CD4-positive, alpha-beta T cell treated with Interleukin-15 for 1 hour (primary cell): ENCODE measurements around the gene RASGRF2.
"Not testable (repeated sequence)": the region's sequence is repeated elsewhere in the genome, so short reads cannot be mapped to it uniquely, and the experiment has no call there.

ENCODE experiments used
- DNase-seq: peaks from one replicate; pipeline ENCODE4 v3.0.0-alpha.2; 2020

The RASGRF2 gene

GRCh38 chr5:81247441-81247972 is 287.3 kb downstream of the RASGRF2 start:
- no peak for DNase-seq

GRCh38 chr5:81249240-81249639 is 289.1 kb downstream of the RASGRF2 start:
- DNase-seq = no peak

- no peak for DNase-seq
These were observed 289.8 kb downstream of the RASGRF2 start for GRCh38 chr5:81250004-81250403.

GRCh38 chr5:81251922-81252321 is 291.8 kb downstream of the RASGRF2 start:
- no peak for DNase-seq

- DNase-seq = no peak
These were observed 292.7 kb downstream of the RASGRF2 start for GRCh38 chr5:81252904-81253303.

- no peak for DNase-seq
These were observed 293.7 kb downstream of the RASGRF2 start for GRCh38 chr5:81253875-81254274.

GRCh38 chr5:81254886-81255559 is 294.9 kb downstream of the RASGRF2 start:
- no peak for DNase-seq

- DNase-seq = no peak
These were observed 296.6 kb downstream of the RASGRF2 start for GRCh38 chr5:81256766-81257165.

GRCh38 chr5:81262796-81263195 is 302.6 kb downstream of the RASGRF2 start:
- DNase-seq = not testable (repeated sequence)

GRCh38 chr5:81265101-81265500 is 304.9 kb downstream of the RASGRF2 start:
- DNase-seq = no peak

GRCh38 chr5:81268521-81269196 is 308.5 kb downstream of the RASGRF2 start:
- DNase-seq = no peak

GRCh38 chr5:81269751-81270393 is 309.7 kb downstream of the RASGRF2 start:
- no peak for DNase-seq

GRCh38 chr5:81270394-81271027 is 310.3 kb downstream of the RASGRF2 start:
- DNase-seq = not testable (repeated sequence)
